Lung (tissue), 12 donors: ENCODE results near the gene ACBD6. TPM values are rescaled to one million over a fixed set of nuclear protein-coding genes. Genes with fewer than 3 reads are reported as not detected.

Experiments used
- ATAC-seq: fragments of 200-7000 bp; cut with Tn5 transposase; one replicate; pipeline ENCODE4 v1.9.1; 2020; ENCODE audit warnings: moderate number of reproducible peaks; ENCODE audit not compliant: insufficient read depth, low FRiP score
- DNase-seq, 3 donors: peaks; one replicate each; pipeline ENCODE4 v3.0.0-alpha.2; 2013 to 2017
- H3K27ac ChIP-seq, 2 donors: one replicate each; pipeline ENCODE4 v1.5.1; 2013; ENCODE audit warnings: mild to moderate bottlenecking in 2 of 2, moderate library complexity in 2 of 2, control low read depth in 1 of 2, inconsistent platforms in 1 of 2, low read depth in 1 of 2, low read length in 1 of 2
- H3K27me3 ChIP-seq, 3 donors: one replicate each; pipeline ENCODE4 v1.5.1; 2013; ENCODE audit warnings: low read length in 2 of 3; ENCODE audit not compliant: control insufficient read depth in 3 of 3, insufficient read depth in 3 of 3
- H3K36me3 ChIP-seq, 4 donors: one replicate each; pipeline ENCODE4 v1.5.1; 2013; ENCODE audit warnings: low read length in 4 of 4, mild to moderate bottlenecking in 1 of 4, moderate library complexity in 1 of 4; ENCODE audit not compliant: control insufficient read depth in 4 of 4, insufficient read depth in 4 of 4
- H3K4me1 ChIP-seq, 5 donors: one replicate each; pipeline ENCODE4 v1.5.1; 2013; ENCODE audit warnings: low read length in 5 of 5, mild to moderate bottlenecking in 2 of 5, moderate library complexity in 1 of 5; ENCODE audit not compliant: control insufficient read depth in 5 of 5, insufficient read depth in 5 of 5
- H3K4me3 ChIP-seq: one replicate; pipeline ENCODE4 v1.5.1; 2013; ENCODE audit warnings: mild to moderate bottlenecking, control low read depth, moderate library complexity
- H3K9ac ChIP-seq, 2 donors: one replicate each; pipeline ENCODE4 v1.5.1; 2013; ENCODE audit warnings: low read length in 2 of 2, control low read depth in 1 of 2; ENCODE audit not compliant: insufficient read depth in 1 of 2
- H3K9me3 ChIP-seq, 4 donors: one replicate each; pipeline ENCODE4 v1.5.1; 2013; ENCODE audit warnings: low read length in 3 of 4, mild to moderate bottlenecking in 1 of 4, moderate library complexity in 1 of 4; ENCODE audit not compliant: control insufficient read depth in 4 of 4, insufficient read depth in 3 of 4
- WGBS, 2 donors: extraction: QIAGEN DNeasy Blood & Tissue Kit; methylation state at CpG; one replicate each; pipeline ENCODE4 v1.1.7; 2013; 5-methylcytosine and 5-hydroxymethylcytosine counted together
- polyA plus RNA-seq, 2 donors: library from polyadenylated mRNA; stranded (reverse); fragments of 200-250 nt; gene quantifications; one replicate each; pipeline ENCODE4 v1.2.1, GENCODE V29; 2013
- total RNA-seq, 2 donors: library from RNA; depleted of rRNA in 1 of 2; stranded (reverse); fragments of >200 nt in 1 of 2; gene quantifications; one replicate each; pipeline ENCODE4 v1.2.1, GENCODE V29; 2014 to 2021
- TF ChIP-seq, protein P1 (sequence below): IDR thresholded peaks from 2 replicates; pipeline ENCODE4 v1.5.1; 2012; ENCODE audit warnings: mild to moderate bottlenecking; ENCODE audit errors: control extremely low read depth, extremely low read depth
- donor health status: control.
- donor health status: control.
- donor health status: Bipolar disorder and iron deficiency.
- donor health status: healthy.
- donor health status: DM: yes; HTN: yes; CAD: no.

The ACBD6 gene
- total and polyA plus RNA-seq, 4 donors: 28.1 to 53.3 (median 41.1) TPM

DNA sequence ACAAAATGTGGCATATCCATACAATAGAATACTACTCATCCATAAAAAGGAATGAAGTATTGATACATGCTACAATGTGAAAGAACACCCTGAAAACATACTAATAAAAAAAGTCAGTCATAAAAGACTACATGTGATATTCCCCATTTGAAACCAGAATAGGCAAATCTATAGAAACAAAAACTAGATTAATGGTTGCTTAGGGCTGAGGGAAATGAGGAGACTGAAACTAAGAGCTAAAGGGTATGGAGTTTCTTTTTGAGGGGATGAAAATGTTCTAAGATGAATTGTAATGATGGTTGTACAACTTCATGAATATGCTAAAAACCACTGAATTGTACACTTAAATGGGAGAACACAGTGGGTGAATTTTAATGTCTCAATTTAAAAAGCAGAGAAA lies 50.9 kb downstream of the ACBD6 start:
- H3K27ac ChIP-seq: no peak overlapping the region
- H3K4me1 ChIP-seq: no peaks in the 10 kb centered on the region
- DNase-seq (no peak), ATAC-seq (no peak)
- TF ChIP-seq, protein P1, sequence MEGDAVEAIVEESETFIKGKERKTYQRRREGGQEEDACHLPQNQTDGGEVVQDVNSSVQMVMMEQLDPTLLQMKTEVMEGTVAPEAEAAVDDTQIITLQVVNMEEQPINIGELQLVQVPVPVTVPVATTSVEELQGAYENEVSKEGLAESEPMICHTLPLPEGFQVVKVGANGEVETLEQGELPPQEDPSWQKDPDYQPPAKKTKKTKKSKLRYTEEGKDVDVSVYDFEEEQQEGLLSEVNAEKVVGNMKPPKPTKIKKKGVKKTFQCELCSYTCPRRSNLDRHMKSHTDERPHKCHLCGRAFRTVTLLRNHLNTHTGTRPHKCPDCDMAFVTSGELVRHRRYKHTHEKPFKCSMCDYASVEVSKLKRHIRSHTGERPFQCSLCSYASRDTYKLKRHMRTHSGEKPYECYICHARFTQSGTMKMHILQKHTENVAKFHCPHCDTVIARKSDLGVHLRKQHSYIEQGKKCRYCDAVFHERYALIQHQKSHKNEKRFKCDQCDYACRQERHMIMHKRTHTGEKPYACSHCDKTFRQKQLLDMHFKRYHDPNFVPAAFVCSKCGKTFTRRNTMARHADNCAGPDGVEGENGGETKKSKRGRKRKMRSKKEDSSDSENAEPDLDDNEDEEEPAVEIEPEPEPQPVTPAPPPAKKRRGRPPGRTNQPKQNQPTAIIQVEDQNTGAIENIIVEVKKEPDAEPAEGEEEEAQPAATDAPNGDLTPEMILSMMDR: no peak
- H3K27me3 ChIP-seq: no peaks in the 10 kb centered on the region
- H3K9ac ChIP-seq: no peak overlapping the region
- peaks cover 0 to 6% (median 1%) of the 10 kb centered on the region in 4 donors for H3K9me3 ChIP-seq
- peaks cover 0 to 6% (median 0%) of the 10 kb centered on the region in 4 donors for H3K36me3 ChIP-seq
- H3K4me3 ChIP-seq: no peak overlapping the region

DNA sequence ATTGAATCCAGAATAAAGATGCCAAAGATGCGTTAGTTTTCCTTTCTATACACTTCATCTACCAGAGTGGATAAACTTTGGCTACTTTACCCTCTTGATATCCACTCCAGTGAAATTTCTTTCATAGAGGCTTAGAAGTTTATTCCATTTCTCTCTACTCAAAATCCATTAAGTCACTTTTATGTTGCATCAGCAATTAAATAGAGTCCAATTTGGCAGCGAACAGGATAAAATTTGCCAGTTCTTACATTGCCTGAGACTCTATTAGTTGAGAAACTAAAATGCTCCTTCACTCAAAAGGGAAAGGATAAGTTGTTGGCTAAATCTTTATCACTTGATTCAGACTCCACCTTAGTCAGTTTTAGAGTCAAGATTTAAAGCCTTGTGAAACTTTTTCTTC lies 57.9 kb downstream of the ACBD6 start:
- no peak overlapping the region for H3K27ac ChIP-seq
- DNase-seq (peak in 2 of 3 donors; percentile 17 to 51), ATAC-seq (no peak)
- no peak overlapping the region for H3K9ac ChIP-seq
- 76 to 93% methylated on average over 2 of the region's 2 CpGs for WGBS, 2 donors
- H3K27me3 ChIP-seq: no peaks in the 10 kb centered on the region
- TF ChIP-seq, protein P1: no peak
- H3K36me3 ChIP-seq: no peaks in the 10 kb centered on the region
- H3K4me1 ChIP-seq: no peaks in the 10 kb centered on the region
- no peak overlapping the region for H3K4me3 ChIP-seq
- H3K9me3 ChIP-seq: peaks cover 0 to 8% (median 0%) of the 10 kb centered on the region in 4 donors

DNA sequence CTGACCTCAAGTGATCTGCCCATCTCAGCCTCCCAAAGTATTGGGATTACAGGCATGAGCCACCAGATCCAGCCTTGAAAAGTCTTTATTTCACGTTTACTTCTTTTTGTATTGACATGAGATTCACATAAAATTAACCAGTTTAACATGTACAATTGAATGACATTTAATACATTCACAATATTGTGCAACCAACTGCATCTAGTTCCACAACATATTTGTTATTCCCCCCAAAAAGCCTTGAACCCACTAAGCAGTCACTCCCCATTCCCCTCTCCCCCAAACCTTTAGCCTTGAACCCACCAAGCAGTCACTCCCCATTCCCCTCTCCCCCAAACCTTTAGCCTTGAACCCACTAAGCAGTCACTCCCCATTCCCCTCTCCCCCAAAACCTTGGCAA lies 62.0 kb downstream of the ACBD6 start:
- 93 to 97% methylated on average over 1 of the region's 1 CpG for WGBS, 2 donors
- TF ChIP-seq, protein P1: no peak
- DNase-seq (no peak), ATAC-seq (no peak)
- Histone ChIP-seq H3K36me3 (peaks cover 0 to 2% (median under 1%) of the 10 kb centered on the region in 4 donors), H3K9ac (no peak overlapping the region), H3K27me3 (no peaks in the 10 kb centered on the region), H3K4me1 (peaks cover 0 to 2% (median 0%) of the 10 kb centered on the region in 5 donors), H3K4me3 (no peak overlapping the region), H3K9me3 (peaks cover 0 to 8% (median under 1%) of the 10 kb centered on the region in 4 donors), H3K27ac (no peak overlapping the region)

DNA sequence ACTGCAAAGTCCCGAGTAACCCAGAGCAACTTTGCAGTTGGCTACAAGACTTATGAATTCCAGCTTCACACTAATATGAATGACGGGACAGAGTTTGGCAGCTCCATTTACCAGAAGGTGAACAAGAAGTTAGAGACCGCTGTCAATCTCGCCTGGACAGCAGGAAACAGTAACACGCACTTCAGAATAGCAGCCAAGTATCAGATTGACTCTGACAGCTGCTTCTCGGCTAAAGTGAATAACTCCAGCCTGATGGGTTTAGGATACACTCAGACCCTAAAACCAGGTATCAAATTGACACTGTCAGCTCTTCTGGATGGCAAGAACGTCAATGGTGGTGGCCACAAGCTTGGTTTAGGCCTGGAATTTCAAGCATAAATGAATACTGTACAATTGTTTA lies 66.8 kb downstream of the ACBD6 start:
- no peak overlapping the region for H3K27ac ChIP-seq
- peaks cover 0 to 5% (median under 1%) of the 10 kb centered on the region in 4 donors for H3K36me3 ChIP-seq
- ATAC-seq: no peak
- H3K27me3 ChIP-seq: no peaks in the 10 kb centered on the region
- 97 to 98% methylated on average over 7 of the region's 7 CpGs for WGBS, 2 donors
- H3K4me3 ChIP-seq: no peak overlapping the region
- H3K4me1 ChIP-seq: peaks cover 0 to 3% (median 0%) of the 10 kb centered on the region in 5 donors
- peaks cover 0 to 1% (median 0%) of the 10 kb centered on the region in 4 donors for H3K9me3 ChIP-seq
- no peak overlapping the region for H3K9ac ChIP-seq
- TF ChIP-seq, protein P1: no peak
- no peak for DNase-seq
